ENCODE measurements around the gene USP25.

Gene USP25

DNA sequence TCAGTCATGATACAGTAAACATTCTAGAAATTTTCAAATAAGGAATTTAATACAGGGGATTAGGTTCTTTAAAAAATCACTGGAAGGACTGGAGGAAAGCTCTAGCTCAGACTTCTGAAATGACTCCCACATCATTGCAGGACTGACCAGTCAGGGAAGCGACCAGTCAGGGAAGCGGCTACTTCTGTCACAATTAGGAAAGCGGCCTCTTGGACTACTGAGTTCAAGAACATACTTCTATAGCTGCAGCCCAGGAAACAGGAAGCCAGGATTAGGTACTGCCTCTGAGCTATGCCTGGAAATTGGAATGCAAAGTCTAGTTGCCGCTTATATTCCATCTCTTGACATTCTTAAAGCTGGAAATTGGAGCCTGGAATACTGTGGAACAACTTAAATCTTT, 45.5 kb downstream of the USP25 start:
- H2AFZ ChIP-seq (ENCODE audit: insufficient read depth, low read length, poor library complexity), result no peak overlapping the region

DNA sequence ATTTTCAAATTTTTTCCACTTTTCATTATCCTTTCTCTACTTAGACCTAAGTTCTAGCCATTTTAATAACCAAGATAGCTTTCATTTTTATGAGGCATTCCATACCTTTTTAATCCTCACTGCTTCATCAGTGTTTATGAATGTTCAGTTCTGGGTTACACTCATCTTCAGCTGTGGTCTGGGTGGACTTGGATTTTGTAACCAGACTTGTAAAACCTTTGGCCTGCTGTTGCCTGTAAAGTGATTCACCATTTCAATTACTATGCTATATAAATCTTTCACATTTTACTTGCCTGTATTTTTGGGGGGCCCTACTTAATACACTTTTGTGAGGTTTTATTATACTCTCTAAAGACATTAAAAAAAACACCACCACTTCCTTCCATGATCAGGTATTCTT, 46.2 kb downstream of the USP25 start:
- no peak overlapping the region for H2BK120ac ChIP-seq (ENCODE audit: insufficient read depth, low read length, poor library complexity)
- no peak overlapping the region for H2BK5ac ChIP-seq (ENCODE audit: low read depth, low read length, poor library complexity)
- no peak for DNase-seq
- H3K27ac ChIP-seq (ENCODE audit: low read depth, low read length), result no peak overlapping the region
- H3K4me3 ChIP-seq (ENCODE audit: low read depth, low read length), result no peak overlapping the region
- H2AFZ ChIP-seq (ENCODE audit: insufficient read depth, low read length, poor library complexity), result no peak overlapping the region
- no peak overlapping the region for H3K14ac ChIP-seq (ENCODE audit: low read length)
- no peaks in the 10 kb centered on the region for H3K27me3 ChIP-seq (ENCODE audit: insufficient read depth, low read length)
- no peak overlapping the region for H2AK5ac ChIP-seq (ENCODE audit: low read length)
- H2BK12ac ChIP-seq (ENCODE audit: low read length), result no peak overlapping the region
- H4K8ac ChIP-seq (ENCODE audit: low read depth, low read length), result no peak overlapping the region
- H4K91ac ChIP-seq (ENCODE audit: low read depth, low read length), result no peak overlapping the region
- H3K79me1 ChIP-seq (ENCODE audit: low read length), result no peaks in the 10 kb centered on the region
- no peak overlapping the region for H3K4me2 ChIP-seq (ENCODE audit: low read length)
- no peak overlapping the region for H3K23ac ChIP-seq (ENCODE audit: low read length)
- H4K12ac ChIP-seq (ENCODE audit: low read depth, low read length), result no peak overlapping the region
- no peaks in the 10 kb centered on the region for H3K79me2 ChIP-seq (ENCODE audit: control insufficient read depth, insufficient read depth, low read length, poor library complexity)
- peaks cover 0 to 2% of the 10 kb centered on the region in 2 experiments for H3K36me3 ChIP-seq (ENCODE audit: control insufficient read depth in 1 of 2, insufficient read depth in 2 of 2, low read length in 2 of 2)
- no peaks in the 10 kb centered on the region for H3K9me3 ChIP-seq (ENCODE audit: insufficient read depth, low read depth, low read length)
- H3K4ac ChIP-seq (ENCODE audit: low read depth, low read length), result no peak overlapping the region
- H3K4me1 ChIP-seq (ENCODE audit: control insufficient read depth in 1 of 2, insufficient read depth in 2 of 2, low read length in 2 of 2), result no peaks in the 10 kb centered on the region
- H3K9ac ChIP-seq (ENCODE audit: low read length), result no peak overlapping the region
- H3K18ac ChIP-seq (ENCODE audit: low read length), result no peak overlapping the region

More for the DNA sequence above, 45.5 kb downstream of the USP25 start:
- Histone ChIP-seq H2AK5ac (ENCODE audit: low read length) (no peak overlapping the region), H3K4me1 (ENCODE audit: control insufficient read depth in 1 of 2, insufficient read depth in 2 of 2, low read length in 2 of 2) (no peaks in the 10 kb centered on the region), H3K27me3 (ENCODE audit: insufficient read depth, low read length) (no peaks in the 10 kb centered on the region), H3K23ac (ENCODE audit: low read length) (no peak overlapping the region), H3K79me2 (ENCODE audit: control insufficient read depth, insufficient read depth, low read length, poor library complexity) (no peaks in the 10 kb centered on the region), H4K12ac (ENCODE audit: low read depth, low read length) (no peak overlapping the region), H3K14ac (ENCODE audit: low read length) (no peak overlapping the region), H3K18ac (ENCODE audit: low read length) (no peak overlapping the region), H3K4ac (ENCODE audit: low read depth, low read length) (no peak overlapping the region), H3K79me1 (ENCODE audit: low read length) (no peaks in the 10 kb centered on the region), H2BK12ac (ENCODE audit: low read length) (no peak overlapping the region), H3K36me3 (ENCODE audit: control insufficient read depth in 1 of 2, insufficient read depth in 2 of 2, low read length in 2 of 2) (no peaks in the 10 kb centered on the region), H3K27ac (ENCODE audit: low read depth, low read length) (no peak overlapping the region), H3K9ac (ENCODE audit: low read length) (no peak overlapping the region), H4K91ac (ENCODE audit: low read depth, low read length) (no peak overlapping the region), H3K4me3 (ENCODE audit: low read depth, low read length) (no peak overlapping the region), H3K9me3 (ENCODE audit: insufficient read depth, low read depth, low read length) (no peaks in the 10 kb centered on the region), H2BK5ac (ENCODE audit: low read depth, low read length, poor library complexity) (no peak overlapping the region), H3K4me2 (ENCODE audit: low read length) (no peak overlapping the region), H4K8ac (ENCODE audit: low read depth, low read length) (no peak overlapping the region), H2BK120ac (ENCODE audit: insufficient read depth, low read length, poor library complexity) (no peak overlapping the region)
- DNase-seq, result peak; percentile 24 to 45
- no CpG with 5 or more reads among the region's 4 CpGs for WGBS (ENCODE audit: extremely low coverage, insufficient coverage, insufficient read length)

DNA sequence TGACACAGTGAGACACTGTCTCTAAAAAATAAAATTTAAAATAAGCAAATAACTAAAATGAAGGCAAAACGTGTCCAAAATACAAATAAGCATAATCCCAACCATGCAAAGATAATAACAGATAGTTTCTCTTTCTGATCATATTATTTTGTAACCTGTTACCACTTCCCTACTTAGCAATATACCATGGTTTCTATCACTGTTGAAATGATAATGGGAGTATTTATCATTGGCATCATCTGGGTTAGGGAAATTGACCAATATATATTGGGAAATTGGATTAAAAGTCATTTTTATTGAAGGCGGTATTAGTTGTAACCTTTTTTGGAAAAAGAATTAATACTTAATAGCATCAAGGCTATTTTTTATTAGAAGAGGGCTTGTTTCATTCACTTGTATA, 47.0 kb downstream of the USP25 start:
- H3K4ac ChIP-seq (ENCODE audit: low read depth, low read length), result no peak overlapping the region
- peaks cover 4 to 10% of the 10 kb centered on the region in 2 experiments for H3K36me3 ChIP-seq (ENCODE audit: control insufficient read depth in 1 of 2, insufficient read depth in 2 of 2, low read length in 2 of 2)
- no CpG with 5 or more reads among the region's 2 CpGs for WGBS (ENCODE audit: extremely low coverage, insufficient coverage, insufficient read length)
- H4K91ac ChIP-seq (ENCODE audit: low read depth, low read length), result no peak overlapping the region
- no peaks in the 10 kb centered on the region for H3K9me3 ChIP-seq (ENCODE audit: insufficient read depth, low read depth, low read length)
- H4K12ac ChIP-seq (ENCODE audit: low read depth, low read length), result no peak overlapping the region
- no peaks in the 10 kb centered on the region for H3K4me1 ChIP-seq (ENCODE audit: control insufficient read depth in 1 of 2, insufficient read depth in 2 of 2, low read length in 2 of 2)
- no peak overlapping the region for H3K14ac ChIP-seq (ENCODE audit: low read length)
- H2BK120ac ChIP-seq (ENCODE audit: insufficient read depth, low read length, poor library complexity), result no peak overlapping the region
- H2BK12ac ChIP-seq (ENCODE audit: low read length), result no peak overlapping the region
- H3K9ac ChIP-seq (ENCODE audit: low read length), result no peak overlapping the region
- H3K18ac ChIP-seq (ENCODE audit: low read length), result no peak overlapping the region
- H3K27ac ChIP-seq (ENCODE audit: low read depth, low read length), result no peak overlapping the region
- H2AK5ac ChIP-seq (ENCODE audit: low read length), result no peak overlapping the region
- no peak overlapping the region for H3K4me2 ChIP-seq (ENCODE audit: low read length)
- no peaks in the 10 kb centered on the region for H3K79me2 ChIP-seq (ENCODE audit: control insufficient read depth, insufficient read depth, low read length, poor library complexity)
- no peaks in the 10 kb centered on the region for H3K79me1 ChIP-seq (ENCODE audit: low read length)
- H3K4me3 ChIP-seq (ENCODE audit: low read depth, low read length), result no peak overlapping the region
- H4K8ac ChIP-seq (ENCODE audit: low read depth, low read length), result no peak overlapping the region
- H3K23ac ChIP-seq (ENCODE audit: low read length), result no peak overlapping the region
- DNase-seq, result no peak
- H2AFZ ChIP-seq (ENCODE audit: insufficient read depth, low read length, poor library complexity), result no peak overlapping the region
- no peaks in the 10 kb centered on the region for H3K27me3 ChIP-seq (ENCODE audit: insufficient read depth, low read length)
- no peak overlapping the region for H2BK5ac ChIP-seq (ENCODE audit: low read depth, low read length, poor library complexity)

DNA sequence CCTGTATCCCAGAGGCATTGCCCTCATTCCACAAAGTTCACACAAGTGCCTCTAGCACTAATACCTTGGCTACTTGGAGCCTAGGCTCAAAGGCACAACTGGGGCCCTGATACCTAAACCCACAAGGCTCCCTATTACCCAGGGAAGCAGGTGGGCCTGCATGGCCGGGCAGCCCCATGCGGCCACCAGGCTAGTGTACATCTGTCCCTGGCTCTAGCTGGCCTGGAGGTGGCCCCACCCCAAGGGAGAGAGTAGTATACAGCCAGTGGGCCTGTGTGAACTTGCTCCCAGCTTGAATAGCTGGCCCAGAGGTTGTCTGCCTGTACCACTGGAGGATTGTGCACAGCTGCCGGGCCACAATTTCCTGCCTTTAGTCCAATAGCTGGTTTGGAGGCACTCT, 52.2 kb downstream of the USP25 start:
- H2AFZ ChIP-seq (ENCODE audit: insufficient read depth, low read length, poor library complexity), result no peak overlapping the region
- no peak overlapping the region for H4K12ac ChIP-seq (ENCODE audit: low read depth, low read length)
- H3K79me2 ChIP-seq (ENCODE audit: control insufficient read depth, insufficient read depth, low read length, poor library complexity), result no peaks in the 10 kb centered on the region
- H3K27me3 ChIP-seq (ENCODE audit: insufficient read depth, low read length), result no peaks in the 10 kb centered on the region
- no CpG with 5 or more reads among the region's 3 CpGs for WGBS (ENCODE audit: extremely low coverage, insufficient coverage, insufficient read length)
- H3K4ac ChIP-seq (ENCODE audit: low read depth, low read length), result no peak overlapping the region
- H3K36me3 ChIP-seq (ENCODE audit: control insufficient read depth in 1 of 2, insufficient read depth in 2 of 2, low read length in 2 of 2), result peaks cover 13 to 19% of the 10 kb centered on the region in 2 experiments
- no peak overlapping the region for H3K4me2 ChIP-seq (ENCODE audit: low read length)
- no peak overlapping the region for H3K27ac ChIP-seq (ENCODE audit: low read depth, low read length)
- H3K4me3 ChIP-seq (ENCODE audit: low read depth, low read length), result no peak overlapping the region
- H3K14ac ChIP-seq (ENCODE audit: low read length), result no peak overlapping the region
- H4K8ac ChIP-seq (ENCODE audit: low read depth, low read length), result no peak overlapping the region
- H3K9me3 ChIP-seq (ENCODE audit: insufficient read depth, low read depth, low read length), result peaks cover 4% of the 10 kb centered on the region
- H2AK5ac ChIP-seq (ENCODE audit: low read length), result no peak overlapping the region
- peak overlapping the region; percentile 2 for H3K9ac ChIP-seq (ENCODE audit: low read length)
- peak; percentile 31 to 58 for DNase-seq
- H4K91ac ChIP-seq (ENCODE audit: low read depth, low read length), result no peak overlapping the region
- no peak overlapping the region for H3K18ac ChIP-seq (ENCODE audit: low read length)
- H3K79me1 ChIP-seq (ENCODE audit: low read length), result no peaks in the 10 kb centered on the region
- H2BK12ac ChIP-seq (ENCODE audit: low read length), result no peak overlapping the region
- H3K4me1 ChIP-seq (ENCODE audit: control insufficient read depth in 1 of 2, insufficient read depth in 2 of 2, low read length in 2 of 2), result no peaks in the 10 kb centered on the region
- no peak overlapping the region for H2BK5ac ChIP-seq (ENCODE audit: low read depth, low read length, poor library complexity)
- H2BK120ac ChIP-seq (ENCODE audit: insufficient read depth, low read length, poor library complexity), result no peak overlapping the region
- no peak overlapping the region for H3K23ac ChIP-seq (ENCODE audit: low read length)

All from trophoblast cell (in vitro differentiated cells and primary cell).